Dermis blood vessel endothelial cell (primary cell): ENCODE data around the gene SNX21. TPM values are rescaled to one million over a fixed set of nuclear protein-coding genes. Genes with fewer than 3 reads are reported as not detected.

ENCODE experiments used
- DNase-seq: peaks from one replicate; pipeline ENCODE4 v3.0.0; 2010
- total RNA-seq: library from RNA; depleted of rRNA; stranded (reverse); fragments of >200 nt; gene quantifications from 2 replicates; pipeline ENCODE4 v1.2.3, GENCODE V29; 2014

The SNX21 gene
- total RNA-seq, 1 donor from 2014 or later: 35.7 TPM

GRCh38 chr20:45883100-45883469 is 49.5 kb downstream of the SNX21 start:
- no peak for DNase-seq

- DNase-seq: no peak
Observed at GRCh38 chr20:45886590-45887345, 53.2 kb downstream of the SNX21 start.

GRCh38 chr20:45887346-45887715 is 53.7 kb downstream of the SNX21 start, which contains the start of gene SPATA25:
TSS of gene SPATA25 (minus strand) at chr20:45887622. CDS start at chr20:45887590, 32 bp downstream.
- DNase-seq: no peak

GRCh38 chr20:45888681-45889080 is 55.1 kb downstream of the SNX21 start:
- DNase-seq: no peak

- DNase-seq: peak; percentile 95
Observed at GRCh38 chr20:45890077-45890984, 56.7 kb downstream of the SNX21 start.

GRCh38 chr20:45890985-45891983 is 57.7 kb downstream of the SNX21 start, which contains the start of the genes CTSA and NEURL2:
TSS of gene CTSA (plus strand) at chr20:45891335. CDS start at chr20:45891569, 234 bp downstream.
TSS of gene NEURL2 (minus strand) at chr20:45891208. CDS start at chr20:45890991, 217 bp downstream.
- DNase-seq: peak; percentile 94

- DNase-seq: peak; percentile 42
Observed at GRCh38 chr20:45892049-45892825, 58.6 kb downstream of the SNX21 start.

Other genes with a start within 250 kb of the SNX21 start
- gene WFDC10A, start 204.1 kb upstream of the SNX21 start, total RNA-seq: not detected in 2 replicates
- gene WFDC9, start 202.5 kb upstream of the SNX21 start, total RNA-seq: not detected in 2 replicates
- gene WFDC11, start 163.6 kb upstream of the SNX21 start, total RNA-seq: not detected in 2 replicates
- not detected in 2 replicates for gene WFDC13, start 131.8 kb upstream of the SNX21 start, total RNA-seq
- not detected in 2 replicates for gene WFDC10B, start 128.8 kb upstream of the SNX21 start, total RNA-seq
- gene SPINT4, start 111.5 kb upstream of the SNX21 start, total RNA-seq: not detected in 2 replicates
- not detected in 2 replicates for gene WFDC3, start 41.9 kb upstream of the SNX21 start, total RNA-seq
- gene DNTTIP1, start 41.8 kb upstream of the SNX21 start, total RNA-seq: 9.2 and 13.8 TPM in 2 replicates
- gene UBE2C, start 21.2 kb upstream of the SNX21 start, total RNA-seq: 9.9 and 30.2 TPM in 2 replicates
- gene TNNC2, start 6.5 kb upstream of the SNX21 start, total RNA-seq: not detected in 2 replicates
- gene ACOT8, start 23.6 kb downstream of the SNX21 start, total RNA-seq: 28.7 and 42.5 TPM in 2 replicates
- 8.7 and 11.9 TPM in 2 replicates for gene ZSWIM3, start 23.8 kb downstream of the SNX21 start, total RNA-seq
- 4.1 and 5.4 TPM in 2 replicates for gene ZSWIM1, start 47.4 kb downstream of the SNX21 start, total RNA-seq
- gene SPATA25, start 53.8 kb downstream of the SNX21 start, total RNA-seq: 1.0 and 1.2 TPM in 2 replicates
- 3.2 and 4.4 TPM in 2 replicates for gene NEURL2, start 57.4 kb downstream of the SNX21 start, total RNA-seq
- 47.8 and 48.1 TPM in 2 replicates for gene CTSA, start 57.5 kb downstream of the SNX21 start, total RNA-seq
- 2.4 and 5.4 TPM in 2 replicates for gene PLTP, start 78.4 kb downstream of the SNX21 start, total RNA-seq
- 13.3 and 16.2 TPM in 2 replicates for gene PCIF1, start 100.9 kb downstream of the SNX21 start, total RNA-seq
- 14.8 and 17.4 TPM in 2 replicates for gene ZNF335, start 138.4 kb downstream of the SNX21 start, total RNA-seq
- gene MMP9, start 175.1 kb downstream of the SNX21 start, total RNA-seq: not detected in 2 replicates
- 0.17 and 0.47 TPM in 2 replicates for gene SLC12A5, start 195.4 kb downstream of the SNX21 start, total RNA-seq